Stimulated activated CD8-positive, alpha-beta memory T cell treated with anti-CD3 and anti-CD28 coated beads, Interleukin-4, amount 100 ng/mL, for 24 hours (primary cell): ENCODE data around the gene FOXK1.

ENCODE experiments used
- DNase-seq: peaks from one replicate; pipeline ENCODE4 v3.0.0-alpha.2; 2020; ENCODE audit warnings: low read depth

FOXK1 gene

GRCh38 chr7:4699841-4700240, 17.7 kb downstream of the FOXK1 start:
- DNase-seq = no peak

GRCh38 chr7:4700577-4701235, 18.6 kb downstream of the FOXK1 start:
- no peak for DNase-seq

GRCh38 chr7:4702961-4703512, 20.9 kb downstream of the FOXK1 start:
- DNase-seq = no peak

- DNase-seq = no peak
Observed at GRCh38 chr7:4703532-4703931, 21.4 kb downstream of the FOXK1 start.

- DNase-seq = no peak
Observed at GRCh38 chr7:4706384-4707216, 24.5 kb downstream of the FOXK1 start.

- DNase-seq = no peak
Observed at GRCh38 chr7:4707217-4707741, 25.2 kb downstream of the FOXK1 start.

GRCh38 chr7:4707980-4708411, 25.9 kb downstream of the FOXK1 start:
- no peak for DNase-seq

- DNase-seq = no peak
Observed at GRCh38 chr7:4709187-4709586, 27.1 kb downstream of the FOXK1 start.

- no peak for DNase-seq
Observed at GRCh38 chr7:4711093-4711492, 29.0 kb downstream of the FOXK1 start.

- no peak for DNase-seq
Observed at GRCh38 chr7:4711634-4712033, 29.5 kb downstream of the FOXK1 start.

GRCh38 chr7:4712281-4713182, 30.4 kb downstream of the FOXK1 start:
- DNase-seq = no peak

- DNase-seq = no peak
Observed at GRCh38 chr7:4713183-4713784, 31.2 kb downstream of the FOXK1 start.

GRCh38 chr7:4714161-4714700, 32.1 kb downstream of the FOXK1 start:
- DNase-seq = no peak

GRCh38 chr7:4714767-4715409, 32.8 kb downstream of the FOXK1 start:
- no peak for DNase-seq

- DNase-seq = no peak
Observed at GRCh38 chr7:4715410-4715776, 33.3 kb downstream of the FOXK1 start.

- no peak for DNase-seq
Observed at GRCh38 chr7:4716946-4717795, 35.1 kb downstream of the FOXK1 start.

- no peak for DNase-seq
Observed at GRCh38 chr7:4718075-4718474, 36.0 kb downstream of the FOXK1 start.

GRCh38 chr7:4720225-4720624, 38.1 kb downstream of the FOXK1 start:
- no peak for DNase-seq

GRCh38 chr7:4722308-4722707, 40.2 kb downstream of the FOXK1 start:
- DNase-seq = no peak
